ENCODE results near the gene CHCHD6. TPM values are rescaled to one million over a fixed set of nuclear protein-coding genes. Genes with fewer than 3 reads are reported as not detected.

CHCHD6 gene
- total RNA-seq, 4 donors from 2014 or later: 13.4 to 22.0 (median 16.1) TPM

GRCh38 chr3:126927401-126927750, 223.3 kb downstream of the CHCHD6 start:
- WGBS: 65% methylated on average over 4 of the region's 4 CpGs
- no peak overlapping the region for H3K4me3 ChIP-seq

GRCh38 chr3:126927846-126928245, 223.8 kb downstream of the CHCHD6 start:
- H3K27me3 ChIP-seq: no peaks in the 10 kb centered on the region
- TF ChIP-seq, protein P1, sequence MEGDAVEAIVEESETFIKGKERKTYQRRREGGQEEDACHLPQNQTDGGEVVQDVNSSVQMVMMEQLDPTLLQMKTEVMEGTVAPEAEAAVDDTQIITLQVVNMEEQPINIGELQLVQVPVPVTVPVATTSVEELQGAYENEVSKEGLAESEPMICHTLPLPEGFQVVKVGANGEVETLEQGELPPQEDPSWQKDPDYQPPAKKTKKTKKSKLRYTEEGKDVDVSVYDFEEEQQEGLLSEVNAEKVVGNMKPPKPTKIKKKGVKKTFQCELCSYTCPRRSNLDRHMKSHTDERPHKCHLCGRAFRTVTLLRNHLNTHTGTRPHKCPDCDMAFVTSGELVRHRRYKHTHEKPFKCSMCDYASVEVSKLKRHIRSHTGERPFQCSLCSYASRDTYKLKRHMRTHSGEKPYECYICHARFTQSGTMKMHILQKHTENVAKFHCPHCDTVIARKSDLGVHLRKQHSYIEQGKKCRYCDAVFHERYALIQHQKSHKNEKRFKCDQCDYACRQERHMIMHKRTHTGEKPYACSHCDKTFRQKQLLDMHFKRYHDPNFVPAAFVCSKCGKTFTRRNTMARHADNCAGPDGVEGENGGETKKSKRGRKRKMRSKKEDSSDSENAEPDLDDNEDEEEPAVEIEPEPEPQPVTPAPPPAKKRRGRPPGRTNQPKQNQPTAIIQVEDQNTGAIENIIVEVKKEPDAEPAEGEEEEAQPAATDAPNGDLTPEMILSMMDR (IDR thresholded peaks at IDR 0.05): no peak
- TF ChIP-seq POLR2A (IDR thresholded peaks at IDR 0.05) (no peak), EP300 (IDR thresholded peaks at IDR 0.05) (no peak), POLR2AphosphoS5 (IDR thresholded peaks at IDR 0.05) (no peak)
- no peak overlapping the region for H3K4me3 ChIP-seq
- H3K9me3 ChIP-seq: no peaks in the 10 kb centered on the region
- H3K4me1 ChIP-seq: peaks cover 30% of the 10 kb centered on the region
- no peak overlapping the region for H3K27ac ChIP-seq
- no peak for DNase-seq (ENCODE audit: low spot score in 2 of 2)
- no peaks in the 10 kb centered on the region for H3K36me3 ChIP-seq
- 92% methylated on average over 5 of the region's 6 CpGs for WGBS

More at GRCh38 chr3:126927401-126927750, 223.3 kb downstream of the CHCHD6 start:
- no peaks in the 10 kb centered on the region for H3K27me3 ChIP-seq
- H3K27ac ChIP-seq: no peak overlapping the region
- TF ChIP-seq POLR2A (IDR thresholded peaks at IDR 0.05) (no peak), EP300 (IDR thresholded peaks at IDR 0.05) (no peak), POLR2AphosphoS5 (IDR thresholded peaks at IDR 0.05) (no peak)
- no peaks in the 10 kb centered on the region for H3K36me3 ChIP-seq
- H3K9me3 ChIP-seq: no peaks in the 10 kb centered on the region
- DNase-seq (ENCODE audit: low spot score in 2 of 2): no peak
- peaks cover 26% of the 10 kb centered on the region for H3K4me1 ChIP-seq

GRCh38 chr3:126928921-126929474, 225.0 kb downstream of the CHCHD6 start:
- DNase-seq (ENCODE audit: low spot score in 2 of 2): no peak
- WGBS: 81% methylated on average over 3 of the region's 3 CpGs
- no peak overlapping the region for H3K4me3 ChIP-seq
- H3K4me1 ChIP-seq: peaks cover 30% of the 10 kb centered on the region
- TF ChIP-seq EP300 (IDR thresholded peaks at IDR 0.05) (no peak), POLR2A (IDR thresholded peaks at IDR 0.05) (no peak), POLR2AphosphoS5 (IDR thresholded peaks at IDR 0.05) (no peak)
- TF ChIP-seq, protein P1 (IDR thresholded peaks at IDR 0.05): no peak
- no peaks in the 10 kb centered on the region for H3K27me3 ChIP-seq
- no peak overlapping the region for H3K27ac ChIP-seq
- H3K36me3 ChIP-seq: no peaks in the 10 kb centered on the region
- H3K9me3 ChIP-seq: no peaks in the 10 kb centered on the region

DNA sequence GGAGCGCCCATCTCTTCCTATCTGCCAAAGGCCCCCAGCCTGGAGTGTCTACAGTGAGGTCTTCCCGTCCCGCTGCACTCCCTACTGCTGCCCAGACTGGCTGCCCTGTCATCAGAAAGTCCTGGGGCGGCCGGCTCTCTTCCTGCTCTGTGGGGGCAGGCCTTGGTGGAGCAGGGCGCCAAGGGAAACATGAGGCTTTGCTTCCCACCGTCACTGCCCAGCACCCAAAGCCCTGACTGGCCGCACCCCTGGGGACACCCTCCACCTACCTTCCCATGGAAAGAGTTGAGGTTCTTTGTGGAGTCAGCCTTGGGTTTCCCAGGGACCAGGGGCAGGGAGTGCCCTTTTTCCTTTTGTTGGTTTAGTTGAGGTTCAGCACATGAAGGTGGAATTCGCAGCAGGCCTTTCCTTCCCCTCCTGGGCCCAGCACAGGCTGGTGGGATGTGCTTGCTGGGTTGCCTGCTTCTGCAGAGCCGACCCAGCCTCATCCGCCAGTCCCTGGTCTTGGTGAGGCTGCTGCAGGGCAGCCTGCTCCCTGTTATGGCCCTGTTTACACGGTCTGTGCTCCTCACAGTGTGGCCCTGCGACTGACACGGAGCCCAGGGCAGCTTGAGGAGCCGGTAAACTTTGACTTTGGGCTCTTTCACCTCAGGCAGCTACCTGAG, 227.0 kb downstream of the CHCHD6 start:
- TF ChIP-seq EP300 (IDR thresholded peaks at IDR 0.05) (no peak), POLR2A (IDR thresholded peaks at IDR 0.05) (no peak)
- TF ChIP-seq, protein P1 (IDR thresholded peaks at IDR 0.05): no peak
- Histone ChIP-seq H3K4me3 (no peak overlapping the region), H3K27ac (no peak overlapping the region), H3K27me3 (no peaks in the 10 kb centered on the region), H3K9me3 (no peaks in the 10 kb centered on the region), H3K36me3 (no peaks in the 10 kb centered on the region), H3K4me1 (peaks cover 26% of the 10 kb centered on the region)
- 96% methylated on average over 12 of the region's 15 CpGs for WGBS
- no peak for DNase-seq (ENCODE audit: low spot score in 2 of 2)

GRCh38 chr3:126931806-126932187, 227.8 kb downstream of the CHCHD6 start:
- peaks cover 20% of the 10 kb centered on the region for H3K4me1 ChIP-seq
- TF ChIP-seq, protein P1 (IDR thresholded peaks at IDR 0.05): no peak
- TF ChIP-seq POLR2AphosphoS5 (IDR thresholded peaks at IDR 0.05) (no peak), POLR2A (IDR thresholded peaks at IDR 0.05) (no peak), EP300 (IDR thresholded peaks at IDR 0.05) (no peak)
- H3K36me3 ChIP-seq: no peaks in the 10 kb centered on the region
- H3K9me3 ChIP-seq: no peaks in the 10 kb centered on the region
- no peak overlapping the region for H3K27ac ChIP-seq
- H3K4me3 ChIP-seq: no peak overlapping the region
- 76% methylated on average over 8 of the region's 9 CpGs for WGBS
- no peak for DNase-seq (ENCODE audit: low spot score in 2 of 2)
- H3K27me3 ChIP-seq: no peaks in the 10 kb centered on the region
